HuH-7 (cell line): ENCODE results near the gene STAP2.

ENCODE experiments used
- DNase-seq: peaks from one replicate; pipeline ENCODE4 v3.0.0; 2011; ENCODE audit warnings: low spot score

The STAP2 gene, protein sequence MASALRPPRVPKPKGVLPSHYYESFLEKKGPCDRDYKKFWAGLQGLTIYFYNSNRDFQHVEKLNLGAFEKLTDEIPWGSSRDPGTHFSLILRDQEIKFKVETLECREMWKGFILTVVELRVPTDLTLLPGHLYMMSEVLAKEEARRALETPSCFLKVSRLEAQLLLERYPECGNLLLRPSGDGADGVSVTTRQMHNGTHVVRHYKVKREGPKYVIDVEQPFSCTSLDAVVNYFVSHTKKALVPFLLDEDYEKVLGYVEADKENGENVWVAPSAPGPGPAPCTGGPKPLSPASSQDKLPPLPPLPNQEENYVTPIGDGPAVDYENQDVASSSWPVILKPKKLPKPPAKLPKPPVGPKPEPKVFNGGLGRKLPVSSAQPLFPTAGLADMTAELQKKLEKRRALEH

DNA sequence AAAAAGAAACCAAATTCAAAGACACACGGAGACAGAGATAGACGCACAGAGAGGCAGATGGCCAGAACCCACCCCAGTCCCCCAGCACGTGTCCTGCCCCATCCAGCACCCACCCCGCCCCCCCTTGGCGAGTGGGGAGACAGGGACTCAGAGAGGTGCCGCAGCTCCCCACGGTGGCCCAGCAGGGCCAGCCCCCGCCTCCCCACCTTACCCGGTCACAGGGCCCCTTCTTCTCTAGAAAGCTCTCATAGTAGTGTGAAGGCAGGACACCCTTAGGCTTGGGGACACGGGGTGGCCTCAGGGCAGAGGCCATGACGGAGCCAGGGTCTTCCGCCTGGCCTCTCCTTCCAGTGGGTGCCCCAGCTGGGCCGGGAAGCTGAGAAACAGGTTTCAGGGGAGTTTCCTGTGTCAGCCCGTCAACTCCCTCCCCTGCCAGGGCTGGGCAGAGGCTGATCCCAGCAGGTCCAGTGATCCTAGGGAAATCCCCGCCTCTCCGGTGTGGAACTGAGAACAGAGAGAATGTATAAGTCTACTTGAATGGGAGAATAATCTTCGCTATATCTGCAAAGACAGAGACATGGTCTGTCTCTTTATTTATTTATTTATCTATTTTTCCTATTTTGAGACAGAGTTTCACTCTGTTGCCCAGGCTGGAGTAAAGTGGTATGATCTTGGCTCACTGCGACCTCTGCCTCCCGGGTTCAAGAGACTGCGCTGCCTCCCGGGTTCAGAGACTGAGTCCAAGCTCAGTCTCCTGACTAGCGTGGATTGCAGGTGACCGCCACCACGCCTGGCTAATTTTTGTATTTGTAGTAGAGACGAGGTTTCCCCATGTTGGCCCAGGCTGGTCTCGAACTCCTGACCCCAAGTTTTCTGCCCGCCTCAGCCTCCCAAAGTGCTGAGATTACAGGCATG lies at the start of gene STAP2:
Gene STAP2 (minus strand): TSS at position 387 of the 915 bp plus-strand sequence. CDS start 74 bp downstream, at position 313.
- DNase-seq = no peak

DNA sequence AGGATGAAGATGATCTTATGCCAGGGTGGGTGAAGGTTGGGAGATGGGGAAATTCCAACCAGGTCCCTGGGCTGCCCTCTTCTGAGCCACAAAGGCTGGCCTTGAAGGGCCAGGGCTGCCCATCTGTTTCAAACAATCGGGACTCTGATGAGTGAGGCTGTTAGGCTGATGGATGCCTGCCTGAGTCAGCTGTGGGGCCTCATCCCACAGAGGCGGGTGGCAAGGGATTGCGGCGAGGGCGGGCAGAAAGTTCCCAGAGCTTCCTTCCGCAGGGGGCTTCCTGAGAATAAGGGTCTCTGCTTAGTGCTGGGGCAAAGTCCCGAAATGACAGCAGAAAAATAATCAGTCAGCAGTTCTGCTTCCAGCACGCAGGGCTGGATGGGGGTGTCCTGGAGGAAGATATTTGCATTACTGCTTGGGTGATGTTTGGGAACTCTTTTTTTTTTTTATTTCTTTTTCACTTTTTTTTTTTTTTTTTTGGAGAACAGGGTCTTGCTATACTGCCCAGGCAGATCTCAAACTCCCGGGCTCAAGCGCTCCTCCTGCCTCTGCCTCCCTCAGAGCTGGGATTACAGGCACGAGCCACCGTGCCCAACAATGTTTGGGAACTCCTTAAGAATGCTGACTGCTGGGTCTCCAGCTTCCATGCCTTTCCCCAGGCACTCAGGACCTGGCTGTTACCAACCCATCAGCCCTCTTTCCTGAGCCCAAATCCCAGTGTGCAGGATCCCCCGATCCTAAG lies 47.6 kb upstream of the STAP2 start:
- no peak for DNase-seq

DNA sequence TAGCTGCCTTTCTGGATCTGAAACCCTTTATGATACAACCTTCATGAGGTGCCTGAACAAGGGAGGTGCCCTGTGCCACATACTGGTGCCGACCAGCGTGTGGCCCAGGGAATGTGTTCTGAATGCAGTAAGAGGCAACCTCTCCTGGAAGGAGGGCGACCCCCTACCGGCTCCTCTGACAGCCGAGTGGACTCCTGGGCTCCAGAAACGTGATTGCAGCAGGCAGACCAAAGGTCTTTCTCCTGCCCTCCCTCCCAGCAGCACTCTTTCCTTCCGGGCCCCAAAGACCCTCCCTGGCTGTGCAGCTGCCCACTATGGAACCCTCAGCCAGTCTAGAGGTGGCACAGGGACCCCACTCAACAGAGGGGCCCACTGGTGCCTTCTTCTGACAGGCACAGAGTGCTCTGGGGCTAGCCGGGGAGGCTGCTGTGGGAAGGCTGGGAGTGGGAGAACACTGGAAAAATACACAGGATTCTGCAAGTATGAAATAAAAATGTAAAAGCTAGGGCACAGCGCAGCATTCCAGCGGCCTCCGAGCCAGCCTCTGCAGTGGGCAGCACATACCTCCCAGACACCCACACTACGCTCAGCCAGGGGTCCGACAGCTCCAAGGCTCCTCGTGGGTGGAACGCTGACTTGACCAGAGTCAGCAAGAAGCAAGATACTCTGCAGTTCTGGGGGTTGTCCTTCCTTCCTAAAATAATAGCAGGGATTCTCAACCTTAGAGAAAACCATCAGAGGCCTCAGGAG lies 46.8 kb upstream of the STAP2 start:
- DNase-seq = no peak

DNA sequence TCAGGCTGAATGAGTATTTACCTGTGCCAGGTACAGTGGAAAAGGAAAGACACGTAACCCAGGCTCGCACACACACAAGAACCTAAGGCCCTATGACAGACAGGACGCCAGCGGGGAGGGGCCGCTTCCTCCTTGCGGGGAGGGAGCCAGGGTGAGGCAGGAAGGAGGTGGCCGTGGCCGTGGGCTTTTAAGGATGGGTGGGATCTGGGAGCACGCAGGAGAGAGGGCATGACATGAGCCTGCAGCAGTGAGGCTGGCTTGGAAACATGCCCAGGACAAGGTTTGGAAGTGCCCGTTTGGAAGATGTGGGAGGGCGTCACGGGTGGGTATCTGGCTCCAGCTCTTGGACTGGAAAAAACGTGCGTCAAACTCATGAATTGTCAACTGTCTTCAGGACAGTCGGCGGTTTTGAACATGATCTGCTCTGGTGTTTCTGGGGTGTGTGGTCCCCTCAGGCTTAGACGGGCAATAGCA lies 41.7 kb upstream of the STAP2 start:
- DNase-seq = no peak

DNA sequence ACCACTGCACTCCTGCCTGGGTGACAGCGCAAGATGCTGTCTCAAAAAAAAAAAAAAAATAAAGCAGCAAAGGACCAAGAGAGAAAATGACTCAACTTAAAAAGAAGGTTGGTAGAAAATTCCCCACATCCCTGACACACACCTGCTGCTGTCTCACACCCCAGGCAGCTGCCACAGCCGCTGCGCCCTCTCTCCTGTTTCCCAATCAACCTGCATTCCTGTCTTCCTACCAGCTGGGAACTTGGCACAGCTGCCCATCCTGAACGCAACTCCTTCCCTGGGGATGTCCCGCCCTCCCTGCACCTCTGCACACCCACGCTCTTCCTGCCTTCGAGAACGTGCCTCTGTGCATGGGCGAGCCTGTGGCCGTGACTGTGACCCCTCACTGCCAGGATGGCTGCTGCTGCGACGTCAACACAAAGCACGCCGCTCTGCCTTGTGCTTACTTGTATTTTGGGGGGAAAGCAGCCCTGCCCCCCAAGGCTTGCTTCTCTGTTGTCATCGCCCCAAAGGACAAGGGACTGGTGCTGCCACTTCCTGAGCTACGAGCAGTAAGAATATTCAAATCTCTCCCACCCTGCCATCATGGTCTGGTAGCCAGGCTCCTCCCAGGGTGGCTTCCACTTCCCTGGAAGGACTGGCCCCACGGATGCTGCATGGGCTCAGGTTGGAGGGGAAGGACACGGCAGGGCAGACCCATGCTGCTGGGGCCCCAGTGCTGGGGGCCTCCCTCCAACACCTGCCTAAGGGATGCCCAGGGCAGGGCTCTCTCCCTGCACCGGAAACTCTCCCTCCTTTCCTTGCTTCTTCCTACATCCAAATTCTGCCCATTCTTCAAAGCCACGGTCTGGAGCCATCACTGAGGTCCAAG lies 41.0 kb upstream of the STAP2 start:
- DNase-seq = no peak

DNA sequence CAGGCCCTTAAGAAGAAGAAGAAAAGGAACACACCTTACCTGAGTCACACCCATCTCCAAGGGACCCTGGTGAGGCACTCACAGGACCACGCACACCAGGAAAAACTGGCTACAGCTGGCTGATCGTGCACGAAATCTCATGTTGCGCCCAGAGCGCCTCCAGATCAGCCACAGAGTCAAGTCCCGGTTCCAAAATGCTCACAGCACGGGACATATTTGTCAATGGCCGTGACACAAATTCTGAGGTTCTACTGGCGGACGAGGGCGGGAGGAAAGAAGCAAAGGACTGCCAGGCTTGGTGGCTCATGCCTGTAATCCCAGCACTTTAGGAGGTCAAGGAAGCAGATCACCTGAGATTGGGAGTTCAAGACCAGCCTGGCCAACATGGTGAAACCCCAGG lies 40.3 kb upstream of the STAP2 start:
- no peak for DNase-seq

DNA sequence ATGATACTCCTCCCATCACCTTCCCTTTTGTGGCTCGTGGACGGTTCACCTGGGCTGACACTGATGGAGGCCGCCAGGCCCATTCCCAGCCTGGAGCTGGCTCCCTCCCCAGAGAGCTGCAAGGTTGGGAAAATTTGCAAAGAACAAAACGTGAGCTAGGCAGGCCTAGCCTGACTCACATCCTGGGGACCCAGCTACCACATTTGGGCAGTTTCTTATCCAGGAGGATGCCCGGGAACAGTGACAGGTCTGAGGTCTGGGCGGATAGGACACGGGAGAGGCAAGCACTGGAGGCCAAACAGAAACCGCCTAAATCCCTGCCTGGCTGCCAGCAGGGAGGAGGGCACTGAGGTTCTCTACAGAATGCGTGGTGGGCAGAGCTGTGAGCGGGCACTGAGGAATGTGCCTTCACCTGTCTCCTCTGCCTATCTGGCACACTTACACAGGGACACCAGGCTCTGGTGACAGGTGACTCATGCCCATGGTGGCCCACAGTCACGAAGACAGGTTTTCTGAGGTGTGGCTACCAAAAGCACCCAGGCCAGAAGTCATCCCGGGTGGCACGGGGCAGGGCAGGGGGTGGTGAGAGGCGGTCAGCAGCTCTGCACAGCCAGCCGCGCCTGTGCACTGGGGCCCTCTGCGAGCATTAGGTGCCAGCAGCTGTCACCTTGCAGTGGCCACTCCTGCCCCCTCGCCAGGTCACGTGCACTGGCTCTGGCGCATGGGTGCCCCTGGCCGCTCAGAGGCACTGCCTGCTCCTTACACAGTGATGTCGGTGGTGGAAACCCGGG lies 38.6 kb upstream of the STAP2 start:
- DNase-seq = no peak

DNA sequence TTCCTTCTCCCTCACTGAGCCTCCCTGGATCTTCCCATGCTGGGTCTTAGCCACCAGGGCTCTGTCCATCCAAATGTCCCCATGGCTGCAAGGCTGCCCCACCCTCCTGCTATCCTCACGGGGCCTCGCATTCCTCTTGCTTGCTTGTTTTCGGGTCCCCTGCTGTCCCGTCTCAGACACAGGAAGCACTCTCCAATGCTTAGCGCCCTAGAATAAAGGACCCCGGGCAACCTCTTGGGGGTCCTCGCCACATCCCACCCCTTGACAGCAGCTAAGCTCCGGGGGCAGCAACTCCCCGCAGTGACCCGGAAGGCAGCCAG lies 38.0 kb upstream of the STAP2 start:
- DNase-seq = no peak

DNA sequence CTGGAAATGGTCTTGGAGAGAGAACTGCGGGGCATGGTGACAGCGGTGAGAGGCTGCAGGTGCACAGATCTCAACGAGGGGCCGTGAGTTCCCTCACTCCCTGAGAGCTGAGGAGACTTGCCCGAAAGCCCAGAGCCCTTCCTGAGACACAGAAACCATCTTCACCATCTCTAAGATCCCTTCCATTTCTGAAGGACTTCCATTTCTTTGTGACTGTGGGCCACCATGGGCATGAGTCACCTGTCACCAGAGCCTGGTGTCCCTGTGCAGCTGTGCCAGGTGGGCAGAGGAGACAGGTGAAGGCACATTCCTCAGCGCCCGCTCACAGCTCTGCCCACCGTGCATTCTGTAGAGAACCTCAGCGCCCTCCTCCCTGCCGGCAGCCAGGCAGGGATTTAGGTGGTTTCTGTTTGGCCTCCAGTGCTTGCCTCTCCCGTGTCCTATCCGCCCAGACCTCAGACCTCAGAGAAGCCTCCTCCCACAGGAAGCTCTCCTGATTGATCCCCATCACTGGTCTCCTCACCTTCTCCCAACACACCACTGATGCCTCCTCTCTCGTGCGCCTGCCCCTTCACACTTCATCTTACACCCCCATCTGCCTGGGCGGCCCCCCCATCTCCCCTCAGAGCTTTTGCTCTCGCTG lies 37.5 kb upstream of the STAP2 start:
- DNase-seq = no peak

DNA sequence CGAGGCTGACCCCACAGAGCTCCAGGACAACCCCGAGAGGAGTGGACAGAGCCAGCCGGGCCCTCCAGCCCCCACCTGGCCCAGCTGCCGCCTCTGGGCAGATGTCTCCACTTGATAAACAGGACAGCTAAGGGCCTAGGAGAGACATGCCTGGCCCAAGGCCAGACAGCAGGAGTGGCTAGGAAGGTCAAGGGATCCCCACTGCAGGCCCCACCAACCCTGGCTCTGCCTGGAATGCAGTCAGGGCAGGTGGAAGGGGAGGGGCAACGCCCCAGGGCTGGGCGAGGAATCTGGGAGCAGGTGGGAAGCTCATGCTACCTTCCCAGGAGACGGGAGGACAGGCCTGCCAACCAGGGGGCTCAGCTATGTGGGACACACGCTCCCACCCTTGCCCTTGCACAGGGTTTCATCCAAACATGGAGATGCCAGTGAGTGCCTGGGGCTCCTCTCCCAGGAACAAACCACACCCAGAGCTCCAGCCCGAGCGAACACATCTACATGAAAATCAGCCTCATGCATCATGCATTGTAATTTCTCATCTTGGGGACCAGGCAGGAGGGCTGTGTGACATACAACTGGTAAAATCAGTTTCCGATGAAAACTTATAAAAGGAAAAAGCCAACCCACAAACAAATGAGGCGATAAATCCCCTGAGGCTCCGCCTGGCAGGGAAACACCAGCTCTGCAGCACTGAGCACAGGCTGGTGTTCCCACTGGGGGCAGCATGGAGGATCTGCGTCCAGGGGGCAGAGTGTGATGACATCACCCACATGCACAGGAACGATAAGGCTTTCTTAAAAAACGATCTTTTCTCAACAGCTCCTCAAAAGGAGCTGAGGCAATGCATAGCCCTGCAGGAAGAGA lies 36.8 kb upstream of the STAP2 start:
- DNase-seq = no peak

DNA sequence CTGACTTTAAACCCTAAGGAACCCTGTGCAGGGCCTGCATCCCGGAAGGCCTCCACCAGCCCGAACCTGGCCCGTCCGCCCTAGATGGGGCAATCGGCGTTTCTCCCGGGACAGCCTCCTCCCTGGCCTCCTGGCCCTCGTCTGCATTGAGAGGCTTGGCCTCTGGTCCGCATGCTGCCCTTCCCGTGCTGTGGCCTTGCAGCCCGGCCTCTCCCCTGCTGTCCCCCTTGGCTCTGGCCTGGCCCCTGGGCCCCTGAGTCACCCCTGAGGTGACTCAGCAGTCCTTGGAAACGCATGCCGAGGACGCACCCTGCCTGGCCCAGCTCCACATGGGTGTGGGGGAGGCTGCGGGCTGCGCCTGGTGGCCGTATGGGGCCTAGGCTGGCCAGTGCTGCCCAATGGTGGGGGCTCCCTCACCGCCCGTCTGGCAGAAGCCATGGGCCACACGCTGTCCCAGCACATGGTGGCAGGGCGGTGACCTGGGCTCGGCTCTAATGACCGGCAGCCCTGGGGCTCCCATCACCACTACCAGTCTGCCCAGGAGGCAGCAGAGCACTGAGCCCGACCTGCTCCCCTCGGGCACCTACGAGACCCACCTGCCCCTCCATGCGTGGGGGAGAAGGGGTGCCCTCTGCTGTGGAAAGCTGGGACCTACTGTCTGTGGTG lies 36.0 kb upstream of the STAP2 start:
- no peak for DNase-seq

DNA sequence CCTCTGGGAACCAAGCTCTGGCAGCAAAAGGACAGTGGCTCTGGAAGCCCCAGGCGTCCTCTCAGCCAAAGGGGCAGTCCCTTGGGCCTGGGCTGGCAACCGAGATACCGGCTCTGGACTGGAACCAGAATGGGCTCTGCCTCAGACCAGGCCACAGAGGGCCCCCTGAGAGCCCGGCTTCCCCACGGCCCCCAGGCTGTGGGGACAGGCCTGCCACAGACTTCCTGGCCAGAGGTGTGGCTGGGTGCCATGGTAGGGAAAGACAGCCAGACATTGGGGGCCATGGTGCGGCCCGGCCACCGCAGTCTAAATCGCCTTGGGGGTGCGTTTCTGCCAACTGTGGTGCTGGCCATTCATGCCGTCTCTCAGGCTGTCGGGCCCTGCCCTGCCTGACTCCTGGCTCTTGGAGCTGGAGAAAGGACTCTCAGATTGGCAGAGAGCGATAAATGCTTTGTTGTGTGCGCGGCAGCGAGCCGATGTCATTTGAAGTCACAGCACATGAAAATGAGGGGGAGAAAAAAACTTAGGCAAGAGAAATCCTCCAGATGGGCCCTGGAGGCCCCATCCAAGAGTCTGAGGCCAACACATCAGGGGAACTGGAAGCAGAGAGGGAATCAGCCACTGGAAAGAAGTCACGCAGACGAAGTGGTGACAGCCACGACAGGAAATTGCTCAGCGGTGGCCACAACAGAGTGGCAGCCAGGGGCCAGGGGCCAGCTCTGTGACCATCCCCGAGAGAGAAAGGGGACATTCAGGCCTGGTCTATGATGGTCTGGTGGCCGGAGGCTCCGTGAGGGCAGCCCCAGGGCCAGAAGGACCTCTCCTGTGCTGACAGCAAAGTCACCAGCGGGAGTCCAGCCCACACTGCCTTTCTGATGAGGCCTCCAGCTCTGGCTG lies 35.2 kb upstream of the STAP2 start:
- DNase-seq = no peak

DNA sequence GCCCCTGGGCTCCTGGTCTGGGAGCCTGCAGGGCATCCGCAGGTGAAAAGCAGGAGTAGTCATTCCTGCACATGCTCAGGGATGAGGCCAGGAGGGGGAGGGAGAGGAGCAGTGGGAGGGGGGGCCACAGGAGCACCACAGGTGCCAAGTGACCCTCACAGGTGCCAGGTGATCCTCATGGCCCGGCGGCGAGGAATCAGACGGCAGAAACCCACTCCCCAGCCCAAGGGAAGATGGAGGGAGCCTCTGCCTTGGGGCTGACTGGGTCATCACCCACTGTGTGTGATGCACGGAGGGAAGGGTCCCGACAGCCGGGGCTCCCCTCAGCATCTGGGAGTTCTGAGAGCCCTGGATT lies 34.4 kb upstream of the STAP2 start:
- no peak for DNase-seq

DNA sequence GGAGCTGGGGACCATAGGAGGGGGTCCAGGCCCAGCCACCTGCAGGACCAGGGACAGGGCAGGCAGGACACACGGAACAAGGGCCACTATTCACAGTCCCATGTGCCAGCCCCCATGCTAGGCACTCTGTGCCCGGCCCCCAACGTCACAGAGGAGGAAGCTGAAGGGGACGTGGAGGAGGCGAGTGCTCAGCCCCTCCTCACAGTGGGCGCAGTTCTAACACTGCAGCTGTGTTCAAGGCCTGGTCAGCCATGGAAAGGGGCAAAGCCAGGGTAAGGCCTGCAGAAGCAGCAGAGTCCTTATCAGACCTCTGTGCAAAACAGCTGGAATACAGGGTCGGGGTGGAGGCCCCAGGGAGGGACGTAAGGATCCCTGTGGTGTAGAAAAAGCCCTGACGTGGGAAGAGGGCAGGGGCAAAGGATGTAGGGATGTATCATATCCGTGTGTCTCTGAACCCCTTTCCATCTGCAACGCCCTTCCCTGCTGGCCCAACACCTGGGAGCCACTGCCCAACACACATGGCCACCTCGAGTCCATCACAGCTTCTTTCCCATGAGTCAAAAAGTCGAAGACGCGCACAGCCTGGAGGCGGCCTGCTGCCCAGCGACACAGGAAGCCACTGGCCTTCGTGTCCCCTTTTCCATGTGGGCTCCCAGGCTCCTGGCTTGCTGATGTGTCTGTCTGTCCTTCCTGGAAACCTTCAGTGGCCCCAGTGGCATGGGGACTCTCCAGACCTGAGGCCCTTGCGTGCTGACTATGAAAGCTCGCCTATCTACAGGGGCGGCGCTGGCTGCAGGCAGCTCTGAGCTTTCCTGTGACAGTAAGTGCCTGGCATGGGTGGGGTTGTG lies 33.8 kb upstream of the STAP2 start:
- DNase-seq = no peak

DNA sequence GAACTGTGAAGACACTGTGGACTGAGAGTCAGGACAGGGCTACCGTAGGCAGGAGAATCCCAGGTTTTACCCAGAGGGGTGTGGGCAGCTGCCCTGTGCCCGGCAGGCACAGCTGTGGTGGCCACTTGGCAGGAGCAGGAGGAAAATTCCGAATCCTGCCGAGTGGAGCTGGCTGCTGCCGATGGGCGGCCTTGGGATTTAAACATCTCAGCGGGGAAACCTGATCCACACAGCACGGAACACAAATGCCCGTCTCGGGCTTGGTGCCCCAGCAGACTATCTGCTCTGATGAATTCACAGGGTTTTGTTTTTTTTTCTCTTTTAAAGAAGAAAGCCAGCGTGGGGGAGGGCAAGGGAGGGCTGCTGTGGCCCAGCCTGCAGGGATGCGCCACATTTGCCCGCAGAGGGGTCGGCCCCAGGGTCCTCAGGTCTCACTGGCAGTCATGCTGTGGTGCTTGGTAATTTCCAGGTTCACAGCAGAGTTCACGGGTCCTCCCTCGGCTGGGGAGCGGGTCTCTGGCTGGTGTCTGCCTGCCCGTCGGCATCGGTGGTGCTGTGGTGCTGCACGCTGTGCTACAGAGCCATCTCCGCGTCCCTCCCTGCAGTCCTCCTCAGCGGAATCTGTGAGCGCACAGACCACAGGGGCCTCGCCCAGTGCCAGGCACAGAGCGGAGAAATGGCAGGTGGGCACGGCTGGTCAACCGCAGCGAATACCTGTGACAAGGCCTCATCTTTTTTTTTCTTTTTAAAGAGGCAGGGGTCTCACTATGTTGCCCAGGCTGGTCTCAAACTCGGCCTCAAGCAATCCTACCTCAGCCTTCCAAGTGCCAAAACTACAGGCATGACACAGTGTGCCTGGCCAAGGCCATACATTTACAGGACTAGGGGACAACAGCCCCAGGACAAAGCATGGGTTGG lies 32.9 kb upstream of the STAP2 start:
- DNase-seq = no peak
